GM21717 (cell line): ENCODE data around the gene RBPJ.
"Not testable (repeated sequence)": the region's sequence is repeated elsewhere in the genome, so short reads cannot be mapped to it uniquely, and the experiment has no call there.

ENCODE experiments used
- ATAC-seq: cut with Tn5 transposase; IDR thresholded peaks from one replicate; pipeline ENCODE4 v1.9.1; 2021; ENCODE audit warnings: mild to moderate bottlenecking, moderate library complexity; ENCODE audit not compliant: unreplicated experiment

Gene RBPJ

DNA sequence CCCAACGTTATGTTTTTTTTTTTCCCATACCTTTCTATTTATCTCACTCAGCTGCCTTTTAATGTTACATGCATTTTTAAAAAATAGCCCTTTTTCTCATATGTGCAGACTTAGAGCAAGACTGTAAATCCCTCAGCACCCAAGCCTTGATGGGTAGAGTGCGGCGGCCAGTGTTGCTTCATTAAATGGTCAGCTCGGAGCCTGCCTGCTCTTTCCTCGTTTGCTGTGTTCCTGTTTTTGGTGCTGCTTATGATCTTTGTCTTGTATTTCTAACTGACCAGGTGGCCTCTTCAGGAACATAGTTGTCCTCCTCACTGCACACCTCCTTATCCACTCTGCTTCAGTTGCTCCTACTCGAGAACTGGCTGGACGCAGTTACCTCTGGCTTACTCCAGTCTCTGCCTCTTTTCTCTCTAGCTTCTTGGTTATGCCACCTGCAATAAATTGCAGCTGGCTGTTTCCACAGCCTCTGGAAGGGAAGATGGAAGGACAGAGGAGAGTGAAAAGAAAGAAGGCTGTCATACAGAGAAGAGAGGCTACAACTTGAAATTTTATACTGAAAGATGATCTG, 10.7 kb downstream of the RBPJ start:
- no peak for ATAC-seq

DNA sequence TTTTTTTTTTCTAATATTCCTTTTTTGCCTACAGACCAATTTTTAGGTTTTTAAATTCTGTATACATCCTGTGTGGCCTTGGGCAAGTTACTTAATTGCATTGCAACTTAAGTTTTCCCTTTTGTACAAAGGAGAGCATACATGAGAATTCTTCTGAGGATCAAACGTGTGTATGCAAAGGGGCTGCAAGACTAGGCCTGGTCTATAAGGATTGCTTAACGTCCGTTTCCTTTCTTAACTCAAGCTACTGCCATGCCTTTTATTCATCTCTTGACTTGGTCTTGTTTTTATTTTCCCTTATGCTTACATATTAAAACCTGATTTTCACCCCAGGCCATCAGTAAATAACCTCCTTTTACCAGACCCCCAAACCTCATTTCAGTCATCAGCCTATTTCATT, 13.6 kb downstream of the RBPJ start:
- ATAC-seq: no peak

- ATAC-seq: no peak
Measured at GRCh38 chr4:26337612-26338011, 16.8 kb downstream of the RBPJ start.

DNA sequence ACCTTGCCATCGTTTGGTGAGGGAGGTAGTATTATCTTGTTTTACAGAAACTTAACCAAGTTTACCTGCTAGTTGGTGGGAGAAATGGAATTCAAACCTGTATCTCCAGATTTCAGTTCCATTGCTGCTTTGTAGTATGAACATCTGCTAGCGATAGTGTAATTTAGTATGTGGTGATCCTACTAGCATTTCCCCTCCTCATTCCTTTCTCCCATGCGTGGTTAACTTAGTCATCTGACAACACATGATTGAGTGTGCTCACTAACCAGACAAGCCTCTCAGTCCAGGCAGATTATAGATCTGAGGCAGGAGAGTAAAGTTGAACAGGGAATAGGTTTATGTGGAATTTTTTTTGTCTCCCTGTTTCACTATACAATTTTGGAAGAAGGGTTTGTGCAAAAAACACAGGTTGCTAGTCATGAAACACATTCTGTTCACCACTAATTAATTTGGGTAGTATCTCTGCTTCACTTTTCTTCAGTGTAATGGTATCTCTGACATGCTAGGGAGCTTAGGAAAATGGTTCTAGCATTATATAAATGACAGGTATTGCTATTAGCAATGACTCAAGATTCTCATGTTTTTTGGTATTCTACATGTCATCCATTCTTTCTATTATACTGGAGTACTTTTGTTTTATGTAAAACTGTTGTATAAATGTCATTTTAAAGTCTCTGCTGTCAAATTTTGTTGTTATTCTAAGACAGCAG, 21.7 kb downstream of the RBPJ start:
- no peak for ATAC-seq

DNA sequence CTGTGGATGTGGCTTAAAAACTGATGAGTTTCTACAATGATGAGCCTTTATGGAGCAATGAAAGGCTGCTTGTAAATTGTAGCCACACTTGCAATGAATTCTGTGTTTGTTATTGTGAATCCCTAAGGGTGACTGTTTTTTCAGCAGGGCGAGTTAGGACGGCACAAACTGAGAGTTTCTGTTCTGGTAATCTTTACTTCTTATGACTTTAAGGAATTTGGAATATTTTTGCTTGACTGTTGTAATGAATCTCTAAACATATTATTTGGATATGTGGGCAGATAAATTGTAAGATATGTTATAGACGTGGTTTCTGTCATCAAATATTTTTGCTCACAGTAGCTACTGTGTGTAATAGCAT, 22.2 kb downstream of the RBPJ start:
- ATAC-seq: no peak

DNA sequence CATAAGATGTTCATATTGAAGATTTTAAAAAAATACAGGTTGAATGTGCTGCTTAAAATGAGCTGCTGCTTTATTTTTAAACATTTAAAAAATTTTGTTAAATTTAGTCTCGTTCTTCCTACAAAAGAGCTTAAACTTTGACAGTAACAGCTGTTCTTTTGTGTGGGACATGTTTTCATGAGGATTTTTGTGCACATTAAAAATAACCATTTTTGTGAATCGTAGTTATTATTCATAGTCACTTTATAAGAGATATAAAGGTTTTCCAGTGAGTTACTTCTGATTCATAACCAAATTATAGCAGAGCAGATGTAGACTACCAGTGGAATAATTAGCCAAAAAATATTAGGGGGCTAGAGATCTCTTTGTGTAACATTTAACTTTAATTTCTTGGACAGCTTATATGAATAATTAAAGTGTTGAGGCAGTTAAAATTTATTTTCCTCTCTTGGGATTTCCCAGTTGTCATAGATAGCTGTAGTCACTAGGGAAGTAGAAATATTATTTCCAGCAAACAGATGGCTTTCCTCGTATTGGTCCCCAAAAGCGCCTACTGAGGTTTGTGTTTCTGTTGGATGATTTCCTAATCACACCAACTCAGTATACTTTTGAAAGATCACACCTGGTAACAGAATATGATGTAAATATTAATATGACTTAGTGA, 24.2 kb downstream of the RBPJ start:
- no peak for ATAC-seq

DNA sequence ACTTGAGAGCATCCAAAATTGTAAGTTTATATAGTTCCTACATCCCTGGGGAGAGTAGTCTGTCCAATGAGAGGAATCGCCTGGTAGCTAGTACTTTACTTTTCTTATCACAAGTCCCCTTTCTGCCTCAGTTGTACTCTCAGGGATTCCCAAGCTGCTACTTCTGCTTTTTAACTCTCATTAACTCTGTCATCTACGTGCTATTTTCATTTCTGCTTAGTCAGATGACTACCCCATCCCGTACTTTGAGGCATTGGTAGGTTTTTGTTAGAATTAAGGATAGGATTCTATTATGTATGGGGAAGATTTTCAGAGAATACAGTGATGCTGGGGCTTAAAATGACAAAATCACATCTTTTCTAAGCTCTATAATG, 24.7 kb downstream of the RBPJ start:
- ATAC-seq: peak; percentile 58

GRCh38 chr4:26346203-26346620, 25.4 kb downstream of the RBPJ start:
- ATAC-seq: no peak

DNA sequence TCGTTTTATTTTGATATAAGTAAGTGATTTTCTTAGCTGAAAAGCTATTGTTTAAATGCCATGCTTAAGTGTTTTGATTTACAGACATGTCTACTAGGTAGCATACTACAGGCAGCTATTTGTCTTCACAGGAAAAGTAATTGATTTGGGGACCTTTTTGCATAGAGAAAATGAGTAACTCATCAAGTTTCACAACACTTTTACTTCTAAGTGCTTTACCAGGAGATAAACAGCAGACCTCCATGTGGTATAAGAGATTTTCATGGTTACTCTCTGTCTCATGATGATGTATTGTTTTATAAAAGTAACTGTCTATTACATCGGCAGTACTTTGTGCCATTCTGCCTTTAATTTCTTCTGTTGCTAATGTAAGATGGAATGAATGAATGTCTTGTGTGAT, 28.7 kb downstream of the RBPJ start:
- no peak for ATAC-seq

DNA sequence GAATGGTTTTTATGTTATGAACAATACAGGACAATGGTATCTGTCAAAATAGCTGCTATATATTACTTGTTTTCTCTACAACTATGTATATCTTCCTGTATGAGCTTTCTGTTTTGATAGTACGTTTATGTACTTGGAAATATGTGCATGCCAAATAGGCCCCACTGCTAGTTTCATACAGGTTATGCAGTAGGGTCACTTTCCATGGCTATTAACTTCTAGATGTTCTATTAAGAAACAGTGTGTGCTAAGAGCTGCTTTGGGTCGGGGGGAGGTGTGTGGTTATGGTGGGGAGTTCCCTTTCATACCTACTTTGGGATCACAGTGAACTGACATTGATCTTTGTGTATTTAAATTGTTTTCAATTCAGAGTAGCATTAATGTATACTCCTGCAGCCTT, 30.9 kb downstream of the RBPJ start:
- no peak for ATAC-seq

DNA sequence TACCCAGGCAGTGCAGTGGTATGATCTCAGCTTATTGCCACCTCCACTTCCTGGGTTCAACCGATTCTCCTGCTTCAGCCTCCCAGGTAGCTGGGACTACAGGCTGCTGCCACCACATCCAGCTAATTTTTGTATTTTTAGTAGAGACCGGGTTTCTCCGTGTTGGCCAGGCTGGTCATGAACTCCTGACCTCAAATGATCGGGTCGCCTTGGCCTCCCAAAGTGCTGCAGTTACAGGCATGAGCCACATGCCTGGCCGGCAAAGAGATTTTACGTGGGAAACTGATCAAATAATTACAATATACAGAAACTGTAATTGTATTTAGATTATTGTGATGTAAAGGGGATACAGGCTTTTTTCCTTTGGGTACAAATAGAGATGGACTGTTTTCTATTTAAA, 33.7 kb downstream of the RBPJ start:
- ATAC-seq: no peak

- ATAC-seq: no peak
Measured at GRCh38 chr4:26355392-26356052, 34.7 kb downstream of the RBPJ start.

DNA sequence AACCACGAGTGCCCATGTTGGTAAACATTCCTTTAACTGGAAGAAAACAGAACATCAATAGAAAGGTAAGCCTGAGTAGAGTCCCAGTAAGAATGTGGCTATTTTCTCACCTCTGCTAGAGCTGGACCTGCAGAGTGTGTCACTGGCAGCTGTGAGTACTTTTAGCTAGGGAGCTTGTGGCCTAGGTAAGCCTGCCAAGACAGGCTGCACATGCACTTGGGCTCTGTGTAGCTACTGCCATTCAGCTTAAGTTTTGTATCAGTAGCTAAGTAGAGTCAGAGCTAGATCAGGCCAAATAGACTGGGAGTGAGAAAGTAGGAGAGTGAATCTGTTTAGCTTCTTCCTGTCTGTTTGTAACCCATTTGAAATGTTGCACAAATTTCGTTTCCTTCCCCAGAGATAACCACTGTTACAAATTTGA, 35.3 kb downstream of the RBPJ start:
- no peak for ATAC-seq

DNA sequence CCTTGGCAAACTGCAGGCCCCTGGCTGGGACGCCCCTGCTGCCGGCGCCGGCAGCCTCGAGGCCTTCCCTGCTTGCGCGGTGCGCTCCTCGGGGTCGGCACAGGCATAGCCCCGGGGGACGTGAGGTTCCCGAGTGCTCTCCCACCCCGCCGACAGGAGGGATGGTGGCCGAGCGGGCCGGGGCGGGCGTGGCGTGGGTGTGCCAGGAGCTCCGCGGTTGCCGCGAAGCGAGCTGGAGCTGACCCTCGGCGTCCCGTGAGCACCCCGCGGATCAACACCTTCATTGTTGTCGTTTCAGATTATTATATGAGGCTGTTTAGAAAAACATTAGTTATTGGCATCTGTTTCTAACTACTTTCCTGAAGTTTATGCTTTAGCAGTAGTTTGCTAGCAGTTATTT, 38.7 kb downstream of the RBPJ start:
- ATAC-seq: not testable (repeated sequence)

- no peak for ATAC-seq
Measured at GRCh38 chr4:26360273-26360672, 39.5 kb downstream of the RBPJ start.

DNA sequence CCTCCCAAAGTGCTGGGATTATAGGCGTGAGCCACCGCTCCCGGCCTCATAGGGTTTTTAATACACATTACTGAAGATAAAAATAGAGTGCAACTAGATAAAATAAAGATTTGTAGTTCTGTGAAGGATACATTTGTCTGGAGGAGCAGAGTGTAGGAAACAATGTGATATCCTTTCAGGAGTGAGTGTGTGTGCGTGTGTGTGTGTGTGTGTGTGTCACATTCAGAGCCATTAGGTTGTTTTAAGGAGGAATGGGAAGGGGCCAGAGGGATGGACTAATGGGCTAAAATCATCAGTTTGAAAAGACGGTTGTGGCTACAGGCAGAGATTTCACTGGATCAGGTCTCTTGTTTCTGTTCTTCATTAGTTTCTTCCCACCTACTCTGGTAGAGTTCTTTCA, 40.0 kb downstream of the RBPJ start:
- no peak for ATAC-seq

- no peak for ATAC-seq
Measured at GRCh38 chr4:26361297-26361696, 40.5 kb downstream of the RBPJ start.

- ATAC-seq: no peak
Measured at GRCh38 chr4:26362745-26363439, 42.1 kb downstream of the RBPJ start.

- no peak for ATAC-seq
Measured at GRCh38 chr4:26365537-26366150, 44.8 kb downstream of the RBPJ start.

DNA sequence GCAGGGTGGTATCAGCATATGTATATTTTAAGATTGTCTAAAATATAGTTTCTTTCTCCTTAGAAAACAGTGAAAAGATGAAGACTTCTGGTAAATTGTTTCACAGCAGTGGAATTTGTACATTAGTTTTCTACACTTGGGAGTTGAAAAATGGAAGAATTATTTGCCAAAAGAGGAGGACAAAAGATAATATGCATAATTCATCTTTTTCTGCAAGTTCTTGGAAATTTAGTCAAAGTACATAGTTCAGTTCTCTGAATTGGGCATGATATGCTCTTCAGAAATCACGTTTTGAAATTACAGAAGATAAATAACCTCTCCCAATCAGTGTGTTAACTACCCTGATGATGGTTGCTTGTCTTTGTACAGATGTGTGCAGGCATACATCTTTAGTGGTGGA, 47.0 kb downstream of the RBPJ start:
- no peak for ATAC-seq

DNA sequence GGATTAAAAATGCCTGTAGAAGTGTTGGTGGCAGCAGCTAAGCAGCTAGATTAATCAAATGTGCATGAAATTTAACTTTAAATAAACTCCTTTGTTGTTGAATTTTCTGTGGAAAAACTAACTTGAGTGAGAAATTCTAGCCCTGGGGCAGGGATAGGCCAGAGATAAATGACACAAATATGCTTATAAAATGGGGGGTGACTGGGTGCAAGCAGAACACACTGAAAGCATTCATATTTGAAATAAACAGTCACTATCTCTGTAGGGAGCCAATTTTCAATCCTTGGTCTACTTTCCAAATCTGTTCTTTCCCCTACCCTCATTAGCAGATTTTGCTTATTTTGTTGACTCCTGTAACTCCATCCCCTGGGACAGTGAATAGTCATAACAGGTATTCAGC, 47.9 kb downstream of the RBPJ start:
- ATAC-seq: no peak
